GM20000 (cell line): ENCODE results near the gene FCRL2.
"Not testable (repeated sequence)": the region's sequence is repeated elsewhere in the genome, so short reads cannot be mapped to it uniquely, and the experiment has no call there.

Experiments used
- DNase-seq: peaks from one replicate; pipeline ENCODE4 v3.0.0; 2012; ENCODE audit warnings: low spot score
- CTCF ChIP-seq: IDR thresholded peaks from 2 replicates; pipeline ENCODE4 v1.5.1; 2012; ENCODE audit warnings: mild to moderate bottlenecking, control low read depth; ENCODE audit errors: extremely low read depth, missing control alignments

Gene FCRL2

GRCh38 chr1:157751283-157751682 lies 25.6 kb downstream of the FCRL2 start:
- no peak for DNase-seq
- TF ChIP-seq CTCF: no peak

- no peak for TF ChIP-seq CTCF
Observed at GRCh38 chr1:157748262-157748817, 28.6 kb downstream of the FCRL2 start.

GRCh38 chr1:157739229-157739901 lies 37.6 kb downstream of the FCRL2 start:
- no peak for DNase-seq
- TF ChIP-seq CTCF: peak; percentile 8

More at GRCh38 chr1:157748262-157748817, 28.6 kb downstream of the FCRL2 start:
- DNase-seq: no peak

- not testable (repeated sequence) for DNase-seq
Observed at GRCh38 chr1:157735991-157736390, 40.9 kb downstream of the FCRL2 start.

GRCh38 chr1:157734321-157734720 lies 42.6 kb downstream of the FCRL2 start:
- no peak for TF ChIP-seq CTCF
- DNase-seq: no peak

GRCh38 chr1:157732755-157733154 lies 44.2 kb downstream of the FCRL2 start:
- no peak for DNase-seq
- no peak for TF ChIP-seq CTCF

GRCh38 chr1:157725221-157725577 lies 51.7 kb downstream of the FCRL2 start:
- DNase-seq: no peak
- TF ChIP-seq CTCF: no peak
